Measurements from ENCODE around the gene MROH8. TPM values are rescaled to one million over a fixed set of nuclear protein-coding genes. Genes with fewer than 3 reads are reported as not detected.
"Not testable (repeated sequence)": the region's sequence is repeated elsewhere in the genome, so short reads cannot be mapped to it uniquely, and the experiment has no call there.

Gene MROH8
- total RNA-seq, 1 experiment from 2014 or later, result 0.11 TPM

DNA sequence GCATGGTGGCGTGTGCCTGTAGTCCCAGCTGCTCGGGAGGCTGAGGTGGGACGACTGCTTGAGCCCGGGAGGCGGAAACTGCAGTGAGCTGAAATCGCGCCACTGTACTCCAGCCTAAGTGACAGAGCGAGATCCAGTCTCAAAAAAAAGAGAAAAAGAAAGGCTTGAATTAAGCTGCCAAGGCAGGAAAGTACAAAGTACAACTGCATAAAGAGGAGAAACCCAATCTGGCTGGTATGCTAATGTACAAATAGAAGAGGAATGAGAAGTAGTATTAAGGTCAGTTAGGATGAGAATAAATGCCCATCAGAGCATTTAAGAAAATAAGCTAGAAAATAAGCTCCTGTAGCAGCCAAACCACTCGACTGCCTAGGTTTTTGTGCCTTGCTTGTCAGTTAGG, 23.4 kb downstream of the MROH8 start:
- DNase-seq (ENCODE audit: low read depth), result no peak

DNA sequence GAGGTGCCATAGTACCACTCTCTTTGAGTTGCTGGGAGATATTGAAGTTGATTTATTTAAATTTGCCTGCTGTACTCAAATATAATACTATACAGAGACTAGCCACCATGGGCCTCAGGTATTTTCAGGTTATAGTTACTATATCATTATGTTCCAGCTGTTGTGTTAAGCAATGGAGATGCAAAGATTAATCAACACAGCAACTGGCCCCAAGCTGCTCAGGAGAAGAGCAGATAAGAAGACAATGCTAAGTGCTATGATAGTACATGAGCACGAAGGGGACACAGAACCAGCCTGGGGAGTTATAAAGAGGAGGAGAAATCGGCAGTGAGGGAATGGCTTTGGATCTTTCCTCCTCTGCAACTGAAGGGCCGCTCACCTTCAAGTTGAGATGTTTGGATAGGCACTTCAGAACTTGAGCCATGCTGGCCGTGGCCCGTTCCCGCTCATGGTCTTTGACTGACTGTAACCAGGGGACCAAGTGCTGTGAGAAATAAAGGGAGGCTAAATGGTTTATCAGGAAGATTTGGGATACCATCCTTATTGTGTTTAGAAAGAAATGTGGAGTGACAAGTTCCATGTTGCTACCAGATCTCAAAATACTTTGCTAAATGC, 24.6 kb downstream of the MROH8 start:
- DNase-seq (ENCODE audit: low read depth), result no peak

DNA sequence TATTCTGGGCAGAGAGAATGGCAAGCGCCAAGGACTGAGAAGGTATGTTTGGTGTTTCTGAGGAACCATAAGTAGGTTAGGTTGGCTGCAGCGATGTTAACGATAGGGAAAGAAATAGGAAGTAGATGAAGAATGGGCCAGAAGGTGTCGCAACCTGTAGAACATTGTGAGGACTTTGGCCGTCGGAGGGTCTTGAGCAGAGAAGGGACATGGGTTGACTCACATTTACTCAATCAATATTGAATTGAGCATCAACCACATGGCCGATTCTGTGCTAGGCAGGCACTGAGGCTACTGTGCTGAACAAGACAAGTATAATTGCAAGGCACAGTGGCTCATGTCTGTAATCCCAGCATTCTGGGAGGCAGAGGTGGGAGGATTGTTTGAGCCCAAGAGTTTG, 27.1 kb downstream of the MROH8 start:
- no peak for DNase-seq (ENCODE audit: low read depth)

DNA sequence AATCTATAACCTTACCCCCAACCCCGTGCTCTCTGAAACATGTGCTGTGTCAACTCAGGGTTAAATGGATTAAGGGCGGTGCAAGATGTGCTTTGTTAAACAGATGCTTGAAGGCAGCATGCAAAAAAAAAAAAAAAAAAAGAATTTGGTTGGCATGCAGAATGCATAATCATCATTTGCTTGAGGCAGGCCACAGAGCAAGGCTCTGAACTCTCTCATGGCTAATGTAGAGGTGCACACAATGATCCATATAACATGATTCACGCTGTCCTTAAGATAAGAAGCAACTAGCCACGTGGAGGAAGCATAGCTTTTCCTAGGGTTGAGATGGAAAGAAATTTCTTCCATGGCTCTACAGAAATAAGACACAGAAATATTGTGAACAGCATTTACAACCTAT, 27.8 kb downstream of the MROH8 start:
- no peak for DNase-seq (ENCODE audit: low read depth)

DNA sequence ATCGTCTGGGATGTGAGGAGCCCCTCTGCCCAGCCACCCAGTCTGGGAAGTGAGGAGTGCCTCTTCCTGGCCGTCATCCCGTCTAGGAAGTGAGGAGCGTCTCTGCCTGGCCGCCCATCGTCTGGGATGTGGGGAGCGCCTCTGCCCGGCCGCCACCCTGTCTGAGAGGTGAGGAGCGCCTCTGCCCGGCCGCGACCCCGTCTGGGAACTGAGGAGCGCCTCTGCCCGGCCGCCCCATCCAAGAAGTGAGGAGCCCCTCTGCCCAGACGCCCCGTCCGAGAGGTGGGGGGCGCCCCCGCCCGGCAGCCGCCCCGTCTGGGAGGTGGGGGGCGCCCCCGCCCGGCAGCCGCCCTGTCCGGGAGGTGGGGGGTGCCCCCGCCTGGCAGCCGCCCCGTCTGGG, 28.5 kb downstream of the MROH8 start:
- not testable (repeated sequence) for DNase-seq (ENCODE audit: low read depth)

DNA sequence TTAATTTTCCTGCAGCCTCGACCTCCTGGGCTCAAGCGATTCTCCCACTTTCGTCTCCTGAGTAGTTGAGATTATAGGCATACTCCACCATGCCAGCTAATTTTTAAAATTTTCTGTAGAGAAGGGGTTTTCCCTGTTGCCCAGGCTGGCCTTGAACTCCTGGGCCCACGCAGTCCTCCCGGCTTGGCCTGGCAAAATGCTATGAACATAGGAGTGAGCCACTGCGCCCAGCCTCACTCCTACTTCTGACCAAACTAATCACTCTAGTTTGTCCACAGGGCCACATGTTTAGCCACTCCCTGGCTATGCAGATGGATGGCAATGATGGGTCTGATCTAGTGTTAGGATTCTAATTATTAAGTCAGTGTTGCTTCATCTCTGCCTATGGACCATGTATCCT, 32.1 kb downstream of the MROH8 start:
- DNase-seq (ENCODE audit: low read depth), result no peak

DNA sequence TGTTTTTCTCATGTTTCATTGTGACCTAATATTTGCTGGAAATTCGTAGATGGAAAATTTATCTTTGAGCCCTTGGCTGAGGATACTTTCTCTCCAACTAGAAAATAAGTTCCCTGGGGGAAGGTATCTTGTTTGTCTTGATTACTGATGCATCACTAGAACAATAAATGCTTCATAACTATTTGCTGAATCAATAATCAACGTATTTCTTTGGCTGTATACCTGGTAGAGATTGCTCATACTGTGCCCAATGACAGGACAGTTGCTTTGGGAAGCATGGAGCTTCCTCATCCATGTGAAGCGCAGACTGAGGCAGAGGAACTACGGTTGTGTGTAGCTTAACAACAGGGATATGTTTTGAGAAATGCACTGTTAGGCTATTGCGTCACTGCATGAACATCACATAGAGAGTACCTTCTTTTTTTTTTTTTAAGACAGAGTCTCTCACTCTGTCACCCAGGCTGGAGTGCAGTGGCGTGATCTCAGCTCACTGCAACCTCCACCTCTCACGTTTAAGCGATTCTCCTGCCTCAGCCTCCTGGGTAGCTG, 34.4 kb downstream of the MROH8 start:
- no peak for DNase-seq (ENCODE audit: low read depth)

DNA sequence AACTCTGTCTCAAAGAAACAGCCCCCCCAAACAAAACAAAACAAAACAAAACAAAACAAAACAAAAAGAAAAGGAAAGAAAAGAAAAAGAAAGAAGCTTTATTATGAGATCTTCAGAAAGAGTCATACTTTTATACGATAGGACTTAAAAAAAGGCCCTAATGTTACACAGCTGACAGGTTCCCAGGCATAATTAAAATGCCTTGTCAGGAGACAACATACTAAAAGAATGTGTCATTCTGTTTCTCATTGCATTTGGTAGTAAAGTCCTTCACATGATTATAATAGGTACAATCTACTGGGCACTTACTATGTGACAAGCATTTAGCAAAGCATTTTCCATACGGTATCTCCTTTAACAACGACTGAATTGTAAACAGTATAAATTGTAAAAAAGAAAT, 36.6 kb downstream of the MROH8 start:
- DNase-seq (ENCODE audit: low read depth), result no peak

DNA sequence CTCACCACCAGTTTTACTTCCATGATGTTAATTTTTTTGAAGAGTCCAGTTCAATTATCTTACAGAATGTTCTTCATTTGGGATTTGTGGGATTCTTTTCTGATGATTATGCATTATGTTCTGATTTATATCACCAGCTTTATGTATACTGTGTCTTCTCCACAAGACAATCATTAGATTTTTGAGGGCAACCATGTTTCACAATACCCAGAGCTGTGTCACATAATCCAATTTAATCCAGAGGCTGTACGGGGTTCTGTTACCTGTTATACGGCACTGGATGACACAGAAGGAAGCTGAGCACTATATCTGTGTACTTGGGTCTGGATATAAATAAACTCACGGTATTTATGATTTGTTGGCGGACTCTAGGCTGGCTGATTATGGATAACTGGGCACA, 41.8 kb downstream of the MROH8 start:
- DNase-seq (ENCODE audit: low read depth), result no peak

DNA sequence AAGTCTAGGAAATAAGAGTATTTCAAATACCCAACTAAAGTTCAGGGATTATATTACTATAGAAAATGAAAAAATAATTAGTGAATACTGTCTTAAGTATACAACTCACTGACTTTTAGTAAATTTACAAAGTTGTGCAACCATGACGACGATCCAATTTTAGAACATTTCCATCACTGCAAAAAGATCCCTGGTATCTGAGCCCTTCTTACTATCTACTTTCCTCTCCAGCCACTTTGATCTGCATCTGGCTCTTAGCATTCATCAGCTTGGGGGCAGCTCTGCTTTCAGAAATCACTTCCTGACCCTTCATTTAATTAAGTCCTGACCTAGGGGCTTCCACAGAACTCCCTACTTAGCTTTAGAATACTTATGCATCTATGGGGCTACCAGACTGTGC, 45.4 kb downstream of the MROH8 start:
- DNase-seq (ENCODE audit: low read depth), result no peak

DNA sequence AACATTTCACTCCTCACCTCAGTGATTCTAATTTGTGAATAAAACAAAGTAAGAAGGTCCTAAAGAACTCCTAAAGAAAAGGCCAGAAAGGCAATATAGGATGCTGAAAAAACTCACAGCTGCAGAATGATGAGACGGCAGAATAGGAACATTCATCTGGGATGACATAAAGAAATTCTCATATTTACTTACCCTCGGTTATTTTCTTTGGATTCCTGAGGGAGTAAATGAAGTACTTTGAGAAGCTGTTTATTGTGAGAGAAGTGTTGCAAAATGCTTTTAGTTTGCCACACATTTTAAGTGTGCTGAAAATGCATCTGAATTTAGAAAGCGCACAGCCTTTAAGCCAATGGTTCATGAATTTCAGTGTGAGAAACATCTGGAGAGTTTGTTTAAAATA, 47.9 kb downstream of the MROH8 start:
- DNase-seq (ENCODE audit: low read depth), result no peak

DNA sequence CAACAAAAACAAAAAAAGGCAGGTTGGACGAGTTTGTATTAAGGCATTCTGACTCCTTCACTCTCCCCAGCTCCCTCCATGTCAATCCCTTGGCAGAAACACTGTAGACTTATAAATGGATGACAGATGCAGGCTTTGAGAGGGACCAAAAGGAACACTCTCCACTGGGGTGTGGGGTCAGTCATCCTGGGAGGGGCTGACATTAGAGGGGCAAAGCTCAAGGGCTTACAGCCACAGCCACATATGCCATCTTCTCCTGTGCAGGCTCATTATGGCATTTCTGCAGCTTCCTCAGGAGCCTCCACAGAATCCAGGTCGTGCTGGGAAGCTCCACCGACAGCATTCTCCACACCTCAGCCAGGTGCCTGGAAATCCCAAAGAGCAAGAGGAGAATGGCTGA, 50.5 kb downstream of the MROH8 start:
- no peak for DNase-seq (ENCODE audit: low read depth)

DNA sequence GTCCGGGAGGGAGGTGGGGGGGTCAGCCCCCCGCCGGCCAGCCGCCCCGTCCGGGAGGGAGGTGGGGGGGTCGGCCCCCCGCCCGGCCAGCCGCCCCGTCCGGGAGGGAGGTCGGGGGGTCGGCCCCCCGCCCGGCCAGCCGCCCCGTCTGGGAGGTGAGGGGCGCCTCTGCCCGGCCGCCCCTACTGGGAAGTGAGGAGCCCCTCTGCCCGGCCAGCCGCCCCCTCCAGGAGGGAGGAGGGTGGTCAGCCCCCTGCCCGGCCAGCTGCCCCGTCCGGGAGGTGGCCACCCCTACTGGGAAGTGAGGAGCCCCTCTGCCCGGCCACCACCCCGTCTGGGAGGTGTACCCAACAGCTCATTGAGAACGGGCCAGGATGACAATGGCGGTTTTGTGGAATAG, 53.1 kb downstream of the MROH8 start:
- not testable (repeated sequence) for DNase-seq (ENCODE audit: low read depth)

DNA sequence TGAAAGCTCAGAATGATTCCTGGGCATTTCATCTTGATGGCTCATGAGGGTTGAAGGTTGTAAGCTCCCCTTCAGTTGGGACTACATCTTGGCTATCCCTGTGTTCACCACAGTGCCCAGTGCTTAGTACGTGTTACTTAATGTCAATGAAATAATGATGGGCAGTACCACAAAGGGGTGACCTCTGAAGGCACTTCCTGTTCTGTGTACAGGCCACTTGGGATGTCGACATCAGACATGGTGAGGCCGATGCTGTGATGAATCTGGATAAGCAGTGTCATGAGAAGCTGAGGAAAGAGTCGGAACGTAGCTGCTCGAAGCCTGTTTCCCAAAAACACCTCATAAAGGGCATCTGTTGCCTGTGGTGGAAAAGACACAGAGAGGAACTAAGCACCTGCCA, 55.9 kb downstream of the MROH8 start:
- DNase-seq (ENCODE audit: low read depth), result no peak

DNA sequence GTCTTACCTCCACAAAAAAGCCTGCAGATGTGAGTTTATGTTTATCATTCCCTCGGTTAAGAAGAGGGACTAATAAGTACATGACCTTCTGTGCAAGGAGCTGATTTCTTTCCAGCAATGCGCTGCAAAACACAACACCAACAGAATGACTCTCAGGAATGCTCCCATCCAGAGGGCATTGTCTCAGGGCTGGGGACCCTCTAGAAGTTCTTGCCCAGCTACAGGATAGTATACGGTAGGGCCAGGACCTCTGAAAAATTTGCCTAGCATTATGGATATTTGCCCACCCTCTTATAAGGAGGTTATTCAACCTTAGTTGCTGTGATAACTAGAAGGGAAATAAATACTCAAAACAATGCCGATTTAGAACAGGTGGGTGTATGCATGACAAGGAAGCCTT, 58.9 kb downstream of the MROH8 start:
- DNase-seq (ENCODE audit: low read depth), result no peak

DNA sequence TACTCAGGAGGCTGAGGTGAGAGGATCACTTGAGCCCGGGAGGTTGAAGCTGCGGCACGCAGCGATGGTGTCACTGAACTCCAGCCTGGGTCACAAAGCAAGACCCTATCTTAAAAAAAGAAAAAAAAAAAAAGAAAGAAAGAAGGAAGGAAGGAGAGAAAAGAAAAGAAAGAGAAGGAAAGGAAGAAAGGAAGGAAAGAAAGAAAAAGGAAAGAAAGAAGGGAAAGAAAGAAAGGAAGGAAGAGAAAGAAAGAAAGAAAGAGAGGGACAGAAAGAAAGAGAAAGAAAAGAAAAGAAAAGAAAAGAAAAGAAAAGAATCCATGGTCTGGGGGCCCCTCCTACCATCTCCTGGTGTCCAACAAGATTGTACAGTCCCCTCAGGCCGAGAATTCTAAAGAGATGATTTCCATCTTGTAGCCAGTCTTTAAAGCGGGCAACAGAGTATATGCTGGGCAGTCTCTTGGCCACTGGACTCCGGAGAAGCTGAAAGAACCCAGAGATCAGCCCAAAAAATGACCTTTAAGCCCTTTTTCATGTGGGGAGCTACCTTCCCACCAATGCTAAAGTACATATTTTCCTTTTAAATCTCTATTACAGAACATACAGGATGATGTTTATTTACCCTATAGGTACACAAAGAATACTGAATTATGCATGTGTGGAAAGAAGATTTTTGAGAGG, 59.9 kb downstream of the MROH8 start:
- no peak for DNase-seq (ENCODE audit: low read depth)

DNA sequence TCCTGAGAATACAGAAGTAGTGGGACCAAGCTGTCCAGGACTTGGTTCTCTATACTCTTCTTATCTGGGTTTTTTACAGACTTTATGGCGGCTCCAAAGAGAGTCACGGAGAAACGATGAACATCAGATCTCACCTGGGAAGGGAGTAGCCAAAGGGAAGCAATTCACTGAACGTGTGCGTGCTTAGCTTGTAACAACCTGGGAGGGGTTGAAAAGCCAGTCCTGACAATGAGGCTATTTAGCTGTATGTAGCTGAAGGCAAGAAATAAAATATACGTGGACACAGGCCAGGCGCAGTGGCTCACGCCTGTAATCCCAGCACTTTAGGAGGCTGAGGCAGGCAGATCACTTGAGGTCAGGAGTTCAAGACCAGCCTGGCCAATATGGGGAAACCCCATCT, 65.3 kb downstream of the MROH8 start:
- DNase-seq (ENCODE audit: low read depth), result no peak

DNA sequence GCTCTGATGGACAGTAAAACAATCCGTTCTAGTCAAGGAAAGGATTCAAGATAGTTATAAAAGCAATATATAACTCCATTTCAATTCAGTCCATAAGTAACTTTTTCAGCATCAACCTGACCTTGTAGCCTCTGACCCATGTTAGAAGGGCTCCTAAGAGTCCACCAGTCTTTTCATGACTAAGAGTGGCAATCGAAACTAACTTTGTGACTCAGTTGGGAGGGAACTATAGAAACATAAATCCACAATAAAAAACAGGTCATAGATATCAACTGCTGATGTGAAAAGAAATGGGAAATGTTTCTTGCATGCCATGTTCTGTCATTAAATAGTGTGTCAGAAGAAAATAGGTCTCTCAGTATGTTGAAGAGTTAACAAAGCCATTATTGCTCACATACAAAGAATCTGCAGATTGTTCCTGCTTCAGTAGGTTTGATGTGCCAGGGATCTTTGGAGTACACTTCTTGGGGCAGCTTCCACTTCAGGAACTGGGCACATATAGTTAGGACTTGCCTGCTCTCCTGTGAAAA, 67.4 kb downstream of the MROH8 start:
- DNase-seq (ENCODE audit: low read depth), result no peak

DNA sequence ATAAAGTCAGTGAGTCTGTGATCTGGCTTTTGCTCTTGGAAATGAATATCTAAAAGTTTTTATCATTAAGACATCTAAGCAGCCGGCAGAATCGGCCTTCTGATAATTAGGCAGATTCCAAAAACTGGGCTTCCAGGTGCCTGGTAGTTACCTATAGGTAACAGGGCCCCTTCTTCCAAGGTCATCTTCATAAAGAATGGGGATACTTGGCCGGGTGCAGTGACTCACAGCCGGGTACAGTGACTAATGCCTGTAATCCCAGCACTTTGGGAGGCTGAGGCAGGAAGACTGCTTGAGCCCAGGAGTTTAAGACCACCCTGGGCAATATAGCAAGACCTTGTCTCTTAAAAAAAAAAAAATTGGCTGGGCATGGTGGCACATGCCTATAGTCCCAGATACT, 70.7 kb downstream of the MROH8 start:
- DNase-seq (ENCODE audit: low read depth), result no peak

DNA sequence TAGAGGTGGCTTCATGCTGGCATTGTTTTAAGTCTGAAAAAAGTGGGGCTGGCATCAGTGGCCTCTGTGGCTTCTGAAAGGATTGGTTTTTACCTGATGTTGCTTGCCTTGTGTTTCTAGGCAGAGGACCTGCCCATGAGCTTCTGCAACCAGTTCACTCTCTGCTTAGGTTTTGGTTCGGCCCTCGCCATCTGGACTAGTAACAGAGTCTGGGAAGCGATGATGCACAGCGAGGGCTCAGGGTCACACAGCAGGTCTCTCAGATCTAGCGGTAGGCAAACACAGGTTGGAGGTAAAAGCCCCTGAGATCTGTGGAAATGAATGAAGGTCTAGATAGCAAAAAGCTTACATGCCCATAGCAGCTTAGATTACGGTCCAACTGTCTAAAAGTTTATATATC, 76.8 kb downstream of the MROH8 start:
- no peak for DNase-seq (ENCODE audit: low read depth)

DNA sequence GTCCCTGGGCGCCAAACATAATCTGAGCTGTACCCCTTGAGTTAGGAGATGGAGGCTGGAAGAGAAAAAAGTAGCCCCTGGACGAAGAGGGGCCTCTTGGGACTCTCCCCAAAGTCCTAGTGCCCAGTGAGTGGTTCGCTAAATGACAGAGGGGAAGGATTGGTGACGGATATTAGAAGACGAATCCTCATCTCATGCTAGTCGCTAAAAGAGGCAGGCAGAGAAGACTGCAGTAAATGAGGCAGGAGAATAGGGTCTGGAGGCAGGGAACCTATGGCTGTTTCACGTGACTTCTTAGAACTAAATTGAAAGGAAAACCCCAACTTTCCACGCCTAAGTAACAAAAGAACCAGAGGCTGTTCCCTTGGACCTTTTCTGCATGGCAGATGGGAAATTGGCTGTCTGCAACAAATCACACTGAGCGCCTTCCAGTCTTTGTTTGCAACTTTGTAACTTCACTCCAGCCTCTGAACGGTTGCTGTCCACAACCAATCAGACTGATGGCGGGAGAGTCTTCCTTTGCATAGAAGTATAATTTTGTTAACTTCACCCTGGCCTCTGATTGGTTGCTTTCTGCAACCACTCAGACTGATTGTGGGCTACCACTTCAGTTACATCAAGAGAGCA, 82.8 kb downstream of the MROH8 start:
- DNase-seq (ENCODE audit: low read depth), result no peak

DNA sequence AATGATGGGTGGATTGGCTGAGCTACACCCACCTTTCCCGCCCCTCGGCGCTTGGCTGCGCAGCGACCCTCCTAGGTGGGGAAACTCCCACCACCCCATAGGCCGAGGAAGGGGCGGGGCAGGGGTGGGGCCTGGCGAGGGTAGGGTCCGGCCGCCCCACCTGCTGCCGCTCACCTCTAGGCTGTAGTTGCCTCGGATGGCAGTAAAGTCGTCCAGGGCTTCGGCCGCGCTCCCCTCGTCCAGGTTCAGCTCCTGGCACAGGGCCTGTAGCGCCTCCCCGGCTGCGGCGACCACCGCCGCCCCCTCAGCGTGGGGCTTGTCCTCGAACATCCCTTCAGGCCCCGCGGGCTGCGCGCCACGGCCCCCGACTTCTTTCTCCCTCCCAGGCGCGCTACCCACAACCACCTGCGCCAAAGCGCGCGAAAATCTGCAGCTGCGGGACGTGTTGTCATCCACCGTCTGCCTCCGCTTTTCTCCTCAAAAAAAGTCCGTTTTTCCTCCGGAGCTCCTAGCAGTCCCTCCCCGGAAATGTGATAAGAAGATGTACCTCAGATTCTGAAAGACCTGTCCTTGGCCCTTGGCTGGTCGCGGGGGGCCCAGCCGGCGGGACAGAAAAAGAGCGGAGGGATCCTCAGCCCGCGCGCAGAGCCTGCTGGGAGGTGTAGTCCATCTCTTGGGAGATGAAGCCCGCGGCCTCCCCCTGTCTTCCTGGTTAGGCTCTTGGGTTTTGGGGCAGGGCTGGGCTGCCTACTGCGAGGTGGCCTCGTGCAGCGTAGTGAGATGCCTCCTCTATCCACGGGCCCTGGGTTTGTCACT, 83.5 kb downstream of the MROH8 start, which contains the start of gene RBL1:
Gene RBL1 (minus strand): TSS at position 399 of the 816 bp plus-strand sequence. CDS start 69 bp downstream, at position 330.
- peak; percentile 89 for DNase-seq (ENCODE audit: low read depth)

All from Daoy (cell line).